GM10847 (cell line): Measurements from ENCODE around the gene PUS1.

Experiments
- POLR2A ChIP-seq: IDR thresholded peaks from 2 replicates; pipeline ENCODE4 v1.6.1; 2011; ENCODE audit not compliant: insufficient read length; ENCODE audit errors: extremely low read depth

The PUS1 gene

GRCh38 chr12:131941116-131941986 lies 12.3 kb downstream of the PUS1 start:
- TF ChIP-seq POLR2A, result no peak

- TF ChIP-seq POLR2A, result no peak
These were observed 12.9 kb downstream of the PUS1 start for GRCh38 chr12:131941987-131942341.

DNA sequence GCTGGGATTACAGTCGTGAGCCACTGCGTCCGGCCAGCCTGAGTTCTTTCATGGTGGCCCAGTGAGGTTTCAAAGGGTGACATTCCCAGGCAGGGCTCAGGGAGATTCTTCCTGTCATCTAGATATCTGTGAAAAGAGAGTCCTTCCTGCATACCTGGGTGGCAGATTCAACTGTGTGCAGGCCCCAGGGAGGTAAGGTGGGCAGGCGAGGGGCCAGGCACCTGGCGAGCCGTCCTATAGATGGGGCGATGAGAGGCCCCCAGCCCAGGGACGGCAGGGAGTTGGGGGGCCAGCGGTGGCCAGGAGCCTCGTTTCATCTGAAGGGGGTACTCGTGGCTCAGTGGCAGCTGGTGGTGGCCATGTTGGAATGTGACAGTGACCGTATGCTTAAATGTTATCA lies 13.6 kb downstream of the PUS1 start:
- no peak for TF ChIP-seq POLR2A

- TF ChIP-seq POLR2A, result no peak
These were observed 14.3 kb downstream of the PUS1 start for GRCh38 chr12:131943389-131943788.

DNA sequence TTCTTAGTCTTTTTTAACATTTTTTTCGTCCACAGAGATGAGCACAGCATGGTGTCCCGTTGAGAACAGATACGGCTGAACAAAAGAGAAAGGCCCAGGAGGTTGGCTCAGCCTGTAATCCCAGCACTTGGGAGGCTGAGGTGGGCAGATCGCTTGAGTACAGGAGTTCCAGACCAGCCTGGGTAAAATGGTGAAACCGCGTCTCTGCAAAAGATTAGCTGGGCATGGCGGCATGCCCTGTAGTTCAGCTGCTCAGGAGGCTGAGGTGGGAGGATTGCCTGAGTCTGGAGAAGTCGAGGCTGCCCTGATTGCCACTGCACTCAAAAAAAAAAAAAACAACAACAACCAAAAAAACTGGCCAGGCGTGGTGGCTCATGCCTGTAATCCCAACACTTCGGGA lies 14.8 kb downstream of the PUS1 start:
- no peak for TF ChIP-seq POLR2A

- TF ChIP-seq POLR2A, result no peak
These were observed 15.7 kb downstream of the PUS1 start for GRCh38 chr12:131944601-131945251.

DNA sequence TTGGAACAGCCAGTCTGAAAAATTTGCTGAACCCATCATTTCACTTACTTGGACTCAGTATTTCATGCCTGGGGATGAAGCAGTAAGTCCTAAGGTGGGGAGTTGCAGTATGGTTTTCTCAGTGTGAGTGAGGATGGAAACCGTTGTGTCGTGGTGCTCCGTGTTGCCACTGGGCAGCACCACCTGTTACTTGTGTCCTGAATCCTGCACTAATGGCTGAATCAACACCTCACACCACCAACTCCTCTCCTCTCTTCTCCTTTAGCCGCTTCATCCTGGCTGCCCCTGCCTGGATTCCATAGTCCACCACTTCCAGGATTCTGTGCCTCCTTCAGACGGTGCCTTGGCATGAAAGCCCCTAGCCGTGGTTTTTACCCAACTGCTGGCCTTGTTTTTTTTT lies 17.7 kb downstream of the PUS1 start:
- TF ChIP-seq POLR2A, result no peak

DNA sequence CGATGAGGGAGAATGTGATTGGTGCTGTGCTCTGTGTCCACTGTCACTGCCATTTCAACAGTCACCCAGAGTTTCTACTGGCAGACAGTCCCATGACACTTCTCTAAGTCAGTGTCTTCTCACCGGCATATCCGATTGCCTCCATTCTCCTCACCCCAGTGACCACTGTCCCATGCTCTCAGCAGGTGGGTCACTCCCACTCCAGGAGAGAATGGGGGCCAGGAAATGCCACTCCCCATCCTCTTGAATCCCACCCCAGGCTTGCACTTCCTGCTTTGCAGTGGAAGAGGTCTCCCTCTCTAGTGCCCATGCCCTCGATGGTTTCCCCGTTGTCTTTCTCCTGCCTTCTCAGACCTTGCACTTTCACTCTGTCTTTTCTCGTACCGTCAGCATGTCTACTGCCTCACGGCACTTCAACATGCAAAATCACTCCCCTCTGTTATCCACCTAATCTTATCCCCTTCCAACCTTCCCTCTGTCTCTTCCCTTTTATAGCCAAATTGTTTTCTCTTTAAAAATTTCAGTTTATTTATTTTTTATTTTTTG lies 18.5 kb downstream of the PUS1 start:
- TF ChIP-seq POLR2A, result no peak

DNA sequence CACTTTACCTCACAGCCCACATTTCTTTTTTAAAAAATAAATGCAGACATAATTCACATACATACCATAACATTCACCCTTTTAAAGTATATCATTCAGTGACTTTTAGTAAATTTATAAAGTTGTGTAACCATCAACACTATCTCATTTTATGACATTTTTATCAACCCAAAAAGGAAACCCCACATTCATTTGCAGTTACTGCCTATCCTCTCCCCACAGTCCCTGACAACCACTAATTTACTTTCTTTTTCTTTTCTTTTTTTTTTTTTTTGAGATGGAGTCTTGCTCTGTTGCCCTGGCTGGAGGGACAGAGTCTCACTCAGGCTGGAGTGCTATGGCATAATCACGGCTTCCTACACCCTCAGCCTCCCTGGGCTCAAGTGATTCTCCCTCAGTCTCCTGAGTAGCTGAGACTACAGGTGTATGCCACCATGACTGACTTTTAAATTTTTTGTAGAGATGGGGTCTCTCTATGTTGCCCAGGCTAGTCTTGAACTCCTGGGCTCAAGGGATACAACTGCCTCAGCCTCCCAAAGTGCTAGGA lies 19.2 kb downstream of the PUS1 start:
- no peak for TF ChIP-seq POLR2A

GRCh38 chr12:131949431-131950181 lies 20.5 kb downstream of the PUS1 start, which contains the start of gene EP400:
Gene EP400, plus strand, starts transcription at chr12:131949942. Its CDS starts 10,678 bp downstream, at chr12:131960620.
- peak; percentile 60 for TF ChIP-seq POLR2A

- TF ChIP-seq POLR2A, result no peak
These were observed 21.3 kb downstream of the PUS1 start for GRCh38 chr12:131950182-131950913.

DNA sequence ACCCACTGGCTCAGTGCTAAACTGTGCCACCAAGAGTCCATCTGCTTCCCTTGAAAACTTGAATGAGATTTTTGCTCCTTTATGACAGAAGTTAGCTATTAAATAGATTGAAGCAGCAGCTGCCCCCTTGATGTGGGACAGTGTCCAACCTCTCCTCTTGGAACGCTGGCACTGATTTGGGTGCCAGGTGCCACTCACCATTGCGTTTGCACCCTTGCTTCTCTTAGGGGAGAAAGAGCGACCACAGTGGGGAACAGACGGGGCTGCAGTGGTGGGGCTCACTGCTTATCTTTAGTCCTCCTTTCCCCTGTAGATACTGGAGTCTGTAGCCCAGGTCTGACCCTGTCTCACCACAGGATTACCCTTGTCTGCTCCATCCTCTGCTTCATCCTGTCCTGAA lies 30.0 kb downstream of the PUS1 start:
- TF ChIP-seq POLR2A, result no peak

GRCh38 chr12:131959641-131960589 lies 30.8 kb downstream of the PUS1 start:
- TF ChIP-seq POLR2A, result no peak
